ENCODE data around the gene TTC13.

- TF ChIP-seq EZH2 (IDR thresholded peaks at IDR 0.05) (no peak), POLR2AphosphoS5 (IDR thresholded peaks at IDR 0.05; ENCODE audit: borderline replicate concordance, low read depth, low read length) (peak; percentile 71; the same call in 1 of the 2 replicates), FOXP2 (optimal IDR thresholded peaks at IDR 0.05; ENCODE audit: control extremely low read depth, extremely low read length, insufficient read depth) (no peak)
These were observed 110.5 kb downstream of the TTC13 start, which contains the start of gene C1orf198 for GRCh38 chr1:230867903-230868735.

All from SK-N-MC (cell line).